Kidney (tissue), 14 donors: ENCODE measurements around the gene ANP32A. TPM values are rescaled to one million over a fixed set of nuclear protein-coding genes. Genes with fewer than 3 reads are reported as not detected.
A peak's percentile ranks its signal among the peaks of the same experiment; 100 is the strongest.

Experiments
- DNase-seq, 5 donors: peaks; one replicate each; pipeline ENCODE4 v3.0.0-alpha.2; 2013 to 2020
- FAIRE-seq: peaks from 2 replicates; lab custom pipeline; 2012; peaks lifted over from hg19 to GRCh38; lab: Jason Lieb, UNC
- H3K27ac ChIP-seq, 2 donors: one replicate each; pipeline ENCODE4 v1.7.0; 2013; ENCODE audit warnings: low read depth in 2 of 2, low read length in 2 of 2, inconsistent platforms in 1 of 2
- H3K27me3 ChIP-seq: one replicate; pipeline ENCODE4 v1.7.1; 2013; ENCODE audit warnings: low read length, inconsistent platforms; ENCODE audit not compliant: control insufficient read depth, insufficient read depth
- H3K36me3 ChIP-seq, 3 donors: one replicate each; pipeline versions ENCODE4 v1.7.0 to v1.7.1; 2013; ENCODE audit warnings: low read length in 3 of 3, control low read depth in 1 of 3, inconsistent platforms in 1 of 3; ENCODE audit not compliant: insufficient read depth in 3 of 3, control insufficient read depth in 2 of 3
- H3K4me1 ChIP-seq, 3 donors: one replicate each; pipeline versions ENCODE4 v1.7.0 to v1.7.1; 2013; ENCODE audit warnings: low read length in 3 of 3, inconsistent platforms in 1 of 3, low read depth in 1 of 3; ENCODE audit not compliant: control insufficient read depth in 2 of 3, insufficient read depth in 2 of 3
- H3K4me3 ChIP-seq, 3 donors: one replicate each; pipeline versions ENCODE4 v1.7.0 to v1.8.1; 2013; ENCODE audit warnings: low read length in 3 of 3, control low read depth in 1 of 3, inconsistent platforms in 1 of 3
- H3K9ac ChIP-seq, 3 donors: one replicate each; pipeline versions ENCODE4 v1.7.0 to v1.7.1; 2013; ENCODE audit warnings: low read length in 3 of 3, control low read depth in 1 of 3, inconsistent platforms in 1 of 3
- H3K9me3 ChIP-seq, 3 donors: one replicate each; pipeline versions ENCODE4 v1.7.0 to v1.7.1; 2013; ENCODE audit warnings: low read length in 3 of 3, control low read depth in 1 of 3, inconsistent platforms in 1 of 3; ENCODE audit not compliant: control insufficient read depth in 2 of 3, insufficient read depth in 1 of 3
- intact Hi-C: fragments of 100-400 bp; cut with DNase I; formaldehyde crosslinking; loops from one replicate; pipeline ENCODE4 v1.11.1; 2022
- polyA plus RNA-seq: library from polyadenylated mRNA; stranded (reverse); fragments of 350-450 nt; fragmentation: Illumina TruSeq; extraction: RNeasy Lipid Tissue Mini Kit (QIAGEN cat#74804); gene quantifications from one replicate; pipeline ENCODE4 v1.2.3, GENCODE V29; 2014; ENCODE audit warnings: low read depth, low replicate concordance; ENCODE audit not compliant: insufficient read depth
- total RNA-seq: library from RNA; stranded (reverse); fragmentation: NEBNext Ultra II Directional; extraction: Animal tissue kit (Norgen Biotek cat#: 25700); gene quantifications from one replicate; pipeline ENCODE4 v1.2.1, GENCODE V29; 2021
- TF ChIP-seq, protein P1 (sequence below): IDR thresholded peaks from 3 replicates; pipeline ENCODE4 v1.5.1; 2012; ENCODE audit warnings: mild to moderate bottlenecking, moderate library complexity, borderline replicate concordance; ENCODE audit not compliant: insufficient read depth; ENCODE audit errors: extremely low read depth
- donor health status: control.
- donor health status: control.
- donor health status: control.
- donor health status: control.
- donor health status: control.
- donor health status: DM: yes; HTN: yes; CAD: no.
- donor health status: Normal renal cell carcinoma (clear cell type).

Gene ANP32A
- total and polyA plus RNA-seq, 2 donors from 2014 or later, result 113 to 148 TPM

DNA sequence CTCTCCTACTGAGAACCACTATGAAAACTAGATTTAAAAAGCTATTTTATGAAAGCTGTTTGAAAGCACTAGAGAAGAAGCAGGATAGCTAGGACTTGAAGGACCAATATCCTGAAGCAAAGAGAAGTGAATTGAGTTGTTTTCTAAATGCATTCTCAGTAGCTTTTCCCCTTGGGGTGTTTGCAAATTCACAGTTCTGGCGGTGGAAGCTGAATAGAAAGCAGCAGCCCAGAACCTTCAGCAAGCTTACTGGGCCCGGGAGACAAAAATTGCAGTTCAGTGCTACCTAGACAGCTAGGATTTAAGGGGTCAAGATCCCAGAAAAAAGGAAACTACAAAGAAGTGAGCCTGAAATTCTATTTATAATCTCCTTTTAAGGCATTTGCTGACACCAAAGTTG, 31.3 kb upstream of the ANP32A start:
- TF ChIP-seq, protein P1, sequence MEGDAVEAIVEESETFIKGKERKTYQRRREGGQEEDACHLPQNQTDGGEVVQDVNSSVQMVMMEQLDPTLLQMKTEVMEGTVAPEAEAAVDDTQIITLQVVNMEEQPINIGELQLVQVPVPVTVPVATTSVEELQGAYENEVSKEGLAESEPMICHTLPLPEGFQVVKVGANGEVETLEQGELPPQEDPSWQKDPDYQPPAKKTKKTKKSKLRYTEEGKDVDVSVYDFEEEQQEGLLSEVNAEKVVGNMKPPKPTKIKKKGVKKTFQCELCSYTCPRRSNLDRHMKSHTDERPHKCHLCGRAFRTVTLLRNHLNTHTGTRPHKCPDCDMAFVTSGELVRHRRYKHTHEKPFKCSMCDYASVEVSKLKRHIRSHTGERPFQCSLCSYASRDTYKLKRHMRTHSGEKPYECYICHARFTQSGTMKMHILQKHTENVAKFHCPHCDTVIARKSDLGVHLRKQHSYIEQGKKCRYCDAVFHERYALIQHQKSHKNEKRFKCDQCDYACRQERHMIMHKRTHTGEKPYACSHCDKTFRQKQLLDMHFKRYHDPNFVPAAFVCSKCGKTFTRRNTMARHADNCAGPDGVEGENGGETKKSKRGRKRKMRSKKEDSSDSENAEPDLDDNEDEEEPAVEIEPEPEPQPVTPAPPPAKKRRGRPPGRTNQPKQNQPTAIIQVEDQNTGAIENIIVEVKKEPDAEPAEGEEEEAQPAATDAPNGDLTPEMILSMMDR, result no peak
- Histone ChIP-seq H3K27me3 (no peaks in the 10 kb centered on the region), H3K36me3 (no peaks in the 10 kb centered on the region), H3K4me1 (no peaks in the 10 kb centered on the region), H3K9me3 (peaks cover 0 to 3% (median 0%) of the 10 kb centered on the region in 3 donors), H3K4me3 (no peak overlapping the region), H3K9ac (no peak overlapping the region), H3K27ac (no peak overlapping the region)
- FAIRE-seq, result no peak
- intact Hi-C loops, result no loop called here
- no peak for DNase-seq

- Histone ChIP-seq H3K27me3 (no peaks in the 10 kb centered on the region), H3K9me3 (no peaks in the 10 kb centered on the region), H3K36me3 (no peaks in the 10 kb centered on the region), H3K4me1 (no peaks in the 10 kb centered on the region), H3K9ac (no peak overlapping the region), H3K4me3 (no peak overlapping the region), H3K27ac (no peak overlapping the region)
- peak in 2 of 5 donors; percentile 13 to 26 for DNase-seq
- TF ChIP-seq, protein P1, result no peak
- intact Hi-C loops, result no loop called here
- no peak for FAIRE-seq
Measured at GRCh38 chr15:68849497-68849896, 28.8 kb upstream of the ANP32A start.

- FAIRE-seq, result no peak
- Histone ChIP-seq H3K4me1 (no peaks in the 10 kb centered on the region), H3K27me3 (peaks cover 8% of the 10 kb centered on the region), H3K27ac (no peak overlapping the region), H3K9me3 (no peaks in the 10 kb centered on the region), H3K36me3 (no peaks in the 10 kb centered on the region), H3K4me3 (no peak overlapping the region), H3K9ac (no peak overlapping the region)
- intact Hi-C loops, result no loop called here
- TF ChIP-seq, protein P1, result no peak
- no peak for DNase-seq
Measured at GRCh38 chr15:68846851-68847439, 26.2 kb upstream of the ANP32A start.
